Osteoblast (primary cell): ENCODE measurements around the gene WNT8B. TPM values are rescaled to one million over a fixed set of nuclear protein-coding genes. Genes with fewer than 3 reads are reported as not detected.

Experiments
- DNase-seq: peaks from one replicate; pipeline ENCODE4 v3.0.0; 2011; ENCODE audit warnings: low spot score, mixed read lengths; ENCODE audit not compliant: insufficient read length; ENCODE audit errors: missing footprints
- H2AFZ ChIP-seq: 2 replicates; pipeline ENCODE4 v1.6.0; 2011; ENCODE audit warnings: mild to moderate bottlenecking, low read length
- H3K27ac ChIP-seq: 2 replicates; pipeline ENCODE4 v1.5.1; 2011; ENCODE audit warnings: mild to moderate bottlenecking, low read depth, low read length, moderate library complexity
- H3K27me3 ChIP-seq: 2 replicates; pipeline ENCODE4 v1.6.0; 2012; ENCODE audit warnings: mild to moderate bottlenecking, control low read depth, inconsistent platforms, low read length, moderate library complexity; ENCODE audit not compliant: insufficient read depth
- H3K36me3 ChIP-seq: 2 replicates; pipeline ENCODE4 v1.5.1; 2011; ENCODE audit warnings: mild to moderate bottlenecking, low read length, control low read depth, moderate library complexity; ENCODE audit not compliant: insufficient read depth
- H3K4me1 ChIP-seq: 2 replicates; pipeline ENCODE4 v1.5.1; 2011; ENCODE audit warnings: mild to moderate bottlenecking, low read length, control low read depth, moderate library complexity; ENCODE audit not compliant: insufficient read depth
- H3K4me2 ChIP-seq: 2 replicates; pipeline ENCODE4 v1.6.0; 2011; ENCODE audit warnings: mild to moderate bottlenecking, low read length; ENCODE audit not compliant: insufficient read depth
- H3K4me3 ChIP-seq: fragments of 200-600 bp; sonication (generic); 3 replicates; pipeline ENCODE4 v1.5.1; 2012; ENCODE audit warnings: mild to moderate bottlenecking, low read length, inconsistent platforms; ENCODE audit not compliant: insufficient read depth
- H3K79me2 ChIP-seq: 2 replicates; pipeline ENCODE4 v1.6.0; 2012; ENCODE audit warnings: mild to moderate bottlenecking, low read length, control low read depth, inconsistent platforms; ENCODE audit not compliant: insufficient read depth
- H3K9me3 ChIP-seq: 2 replicates; pipeline ENCODE4 v1.5.1; 2011; ENCODE audit warnings: low read depth, low read length, control low read depth
- H4K20me1 ChIP-seq: 2 replicates; pipeline ENCODE4 v1.6.0; 2012; ENCODE audit warnings: mild to moderate bottlenecking, low read length, control low read depth; ENCODE audit not compliant: insufficient read depth
- CTCF ChIP-seq: IDR thresholded peaks from 2 replicates; pipeline ENCODE4 v1.5.1; 2011; ENCODE audit warnings: mild to moderate bottlenecking, low read depth, low read length, moderate library complexity; ENCODE audit errors: extremely low read depth
- total RNA-seq: library from RNA; depleted of rRNA; stranded (reverse); fragments of >200 nt; gene quantifications from 2 replicates; pipeline ENCODE4 v1.2.3, GENCODE V29; 2012

The WNT8B gene
- total RNA-seq, 1 donor: not detected

DNA sequence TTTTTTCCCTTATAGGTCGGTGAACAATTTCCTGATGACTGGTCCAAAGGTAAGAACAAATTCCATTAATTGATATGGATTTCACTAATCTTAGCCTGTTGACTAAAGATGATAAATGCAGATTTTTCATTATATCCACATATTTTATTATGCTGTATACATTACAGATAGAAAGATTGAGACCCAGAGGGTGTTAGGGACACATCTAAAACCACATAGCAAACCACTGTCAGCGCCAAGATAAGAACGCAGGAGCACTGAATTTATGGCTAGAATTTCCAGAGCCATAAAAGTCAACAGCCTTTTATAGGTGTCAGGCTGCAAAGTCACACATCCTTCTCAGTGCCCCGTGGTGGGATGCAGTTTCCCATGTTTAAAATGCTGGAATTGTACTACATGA is 16.2 kb downstream of the WNT8B start:
- Histone ChIP-seq H3K27me3 (peaks cover 51% of the 10 kb centered on the region), H3K4me2 (no peak overlapping the region), H2AFZ (no peak overlapping the region), H3K27ac (no peak overlapping the region), H3K36me3 (no peaks in the 10 kb centered on the region), H4K20me1 (no peaks in the 10 kb centered on the region), H3K4me1 (peaks cover 7% of the 10 kb centered on the region), H3K79me2 (no peaks in the 10 kb centered on the region), H3K9me3 (no peaks in the 10 kb centered on the region), H3K4me3 (no peak overlapping the region)
- TF ChIP-seq CTCF: no peak
- no peak for DNase-seq

DNA sequence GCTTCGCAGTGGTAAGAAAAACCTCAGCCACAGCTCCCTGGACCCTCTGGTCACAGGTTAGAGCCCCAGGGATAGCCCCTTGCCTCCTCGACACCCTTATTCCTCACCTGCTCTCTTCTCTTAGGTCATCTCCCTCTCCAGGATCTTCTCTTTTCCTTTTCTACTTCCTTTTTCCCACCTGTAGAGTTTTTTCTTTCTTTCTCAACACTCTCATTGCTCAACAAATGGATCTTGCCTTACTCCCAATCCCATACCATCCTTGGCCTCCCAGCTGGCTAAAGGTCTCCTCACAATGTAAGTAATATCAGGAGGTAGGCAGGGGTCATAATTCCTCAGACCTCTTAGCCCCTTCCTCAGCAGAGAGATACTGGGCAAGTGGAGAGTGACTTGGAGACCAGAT is 17.2 kb downstream of the WNT8B start:
- DNase-seq: no peak
- H3K27me3 ChIP-seq: peaks cover 55% of the 10 kb centered on the region

GRCh38 chr10:100481462-100482081 is 18.8 kb downstream of the WNT8B start:
- Histone ChIP-seq H3K4me1 (peaks cover 7% of the 10 kb centered on the region), H3K4me3 (peak overlapping the region; percentile 66), H3K36me3 (no peaks in the 10 kb centered on the region), H3K27me3 (peaks cover 55% of the 10 kb centered on the region), H2AFZ (peak overlapping the region; percentile 76), H3K79me2 (no peaks in the 10 kb centered on the region), H4K20me1 (no peaks in the 10 kb centered on the region), H3K27ac (no peak overlapping the region), H3K4me2 (peak overlapping the region; percentile 91), H3K9me3 (no peaks in the 10 kb centered on the region)
- TF ChIP-seq CTCF: no peak
- peak; percentile 92 for DNase-seq

More for the DNA sequence above, 17.2 kb downstream of the WNT8B start:
- H3K27ac ChIP-seq: no peak overlapping the region
- H3K4me3 ChIP-seq: no peak overlapping the region
- no peaks in the 10 kb centered on the region for H3K9me3 ChIP-seq
- H4K20me1 ChIP-seq: no peaks in the 10 kb centered on the region
- no peaks in the 10 kb centered on the region for H3K79me2 ChIP-seq
- no peaks in the 10 kb centered on the region for H3K36me3 ChIP-seq
- TF ChIP-seq CTCF: no peak
- H3K4me2 ChIP-seq: no peak overlapping the region
- peaks cover 7% of the 10 kb centered on the region for H3K4me1 ChIP-seq
- no peak overlapping the region for H2AFZ ChIP-seq

DNA sequence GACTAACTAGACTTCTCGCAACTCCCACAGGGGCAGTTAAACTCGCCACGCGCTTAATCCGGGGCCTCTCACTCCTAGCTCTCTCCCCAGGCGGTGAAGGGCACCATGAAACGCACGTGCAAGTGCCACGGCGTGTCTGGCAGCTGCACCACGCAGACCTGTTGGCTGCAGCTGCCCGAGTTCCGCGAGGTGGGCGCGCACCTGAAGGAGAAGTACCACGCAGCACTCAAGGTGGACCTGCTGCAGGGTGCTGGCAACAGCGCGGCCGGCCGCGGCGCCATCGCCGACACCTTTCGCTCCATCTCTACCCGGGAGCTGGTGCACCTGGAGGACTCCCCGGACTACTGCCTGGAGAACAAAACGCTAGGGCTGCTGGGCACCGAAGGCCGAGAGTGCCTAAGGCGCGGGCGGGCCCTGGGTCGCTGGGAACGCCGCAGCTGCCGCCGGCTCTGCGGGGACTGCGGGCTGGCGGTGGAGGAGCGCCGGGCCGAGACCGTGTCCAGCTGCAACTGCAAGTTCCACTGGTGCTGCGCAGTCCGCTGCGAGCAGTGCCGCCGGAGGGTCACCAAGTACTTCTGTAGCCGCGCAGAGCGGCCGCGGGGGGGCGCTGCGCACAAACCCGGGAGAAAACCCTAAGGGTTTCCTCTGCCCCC is 19.5 kb downstream of the WNT8B start:
- peaks cover 55% of the 10 kb centered on the region for H3K27me3 ChIP-seq
- peak overlapping the region; percentile 66 for H3K4me3 ChIP-seq
- peak overlapping the region; percentile 76 for H2AFZ ChIP-seq

More for the DNA sequence above, 19.5 kb downstream of the WNT8B start:
- H3K36me3 ChIP-seq: no peaks in the 10 kb centered on the region
- DNase-seq: peak; percentile 94
- peak; percentile 84 for TF ChIP-seq CTCF
- no peaks in the 10 kb centered on the region for H4K20me1 ChIP-seq
- no peaks in the 10 kb centered on the region for H3K9me3 ChIP-seq
- peaks cover 7% of the 10 kb centered on the region for H3K4me1 ChIP-seq
- no peak overlapping the region for H3K27ac ChIP-seq
- peak overlapping the region; percentile 91 for H3K4me2 ChIP-seq
- H3K79me2 ChIP-seq: no peaks in the 10 kb centered on the region
